H1 (cell line): Measurements from ENCODE around the gene YWHAQ. TPM values are rescaled to one million over a fixed set of nuclear protein-coding genes. Genes with fewer than 3 reads are reported as not detected.

Experiments
- CTCF ChIA-PET: fragments of 300-600 bp; sonication (Branson Sonifier 250); formaldehyde crosslinking; loops from one replicate; lab custom pipeline; 2021; ENCODE audit not compliant: partially characterized antibody; lab: Charles Lee
- POLR2A ChIA-PET: fragments of 300-600 bp; sonication (Branson Sonifier 250); formaldehyde crosslinking; loops from one replicate; lab custom pipeline; 2021; ENCODE audit warnings: inconsistent platforms; ENCODE audit not compliant: partially characterized antibody; lab: Charles Lee
- DNase-seq, 2 experiments: peaks; one replicate each; pipeline versions ENCODE4 v3.0.0 to v3.0.0-alpha.2; 2010 to 2022; ENCODE audit warnings: low spot score in 2 of 2, low read depth in 1 of 2, mixed read lengths in 1 of 2
- FAIRE-seq: peaks from 2 replicates; lab custom pipeline; 2011; peaks lifted over from hg19 to GRCh38; lab: Jason Lieb, UNC
- H2AFZ ChIP-seq: 2 replicates; pipeline ENCODE4 v1.8.1; 2012; ENCODE audit warnings: low read length, inconsistent platforms
- H2AK5ac ChIP-seq: 2 replicates; pipeline ENCODE4 v1.6.1; 2013; ENCODE audit warnings: low read depth, low read length
- H2BK120ac ChIP-seq: replicated peaks from 2 replicates; pipeline ENCODE3; 2013; ENCODE audit warnings: low read depth, low read length, inconsistent platforms
- H2BK12ac ChIP-seq: 2 replicates; pipeline ENCODE4 v1.6.1; 2013; ENCODE audit warnings: low read depth, low read length
- H2BK15ac ChIP-seq: 2 replicates; pipeline ENCODE4 v1.6.1; 2013; ENCODE audit warnings: low read length
- H2BK20ac ChIP-seq: 2 replicates; pipeline ENCODE4 v1.6.1; 2013; ENCODE audit warnings: low read length
- H2BK5ac ChIP-seq: 2 replicates; pipeline ENCODE4 v1.6.1; 2013; ENCODE audit warnings: low read depth, low read length
- H3K14ac ChIP-seq: 2 replicates; pipeline ENCODE4 v1.6.1; 2013; ENCODE audit warnings: inconsistent platforms; ENCODE audit not compliant: insufficient read length
- H3K18ac ChIP-seq: 2 replicates; pipeline ENCODE4 v1.6.1; 2013; ENCODE audit warnings: low read length; ENCODE audit errors: extremely low read depth
- H3K23ac ChIP-seq: 2 replicates; pipeline ENCODE4 v1.6.1; 2013; ENCODE audit warnings: inconsistent platforms; ENCODE audit not compliant: insufficient read length
- H3K23me2 ChIP-seq: 2 replicates; pipeline ENCODE4 v1.6.1; 2013; ENCODE audit warnings: low read depth, low read length
- H3K27ac ChIP-seq: 2 replicates; pipeline ENCODE4 v1.6.1; 2011; ENCODE audit warnings: low read depth, low read length, inconsistent platforms
- H3K27me3 ChIP-seq, 4 experiments: replicated peaks in 1 of 4; 1 replicate in 1 of 4; 2 replicates in 3 of 4; pipeline versions ENCODE4 v1.6.1 to v1.8.1; 2011 to 2013; ENCODE audit warnings: low read length in 3 of 4, mild to moderate bottlenecking in 3 of 4, inconsistent platforms in 2 of 4, mixed read lengths in 2 of 4, moderate library complexity in 1 of 4; ENCODE audit not compliant: control insufficient read depth in 3 of 4, insufficient read depth in 3 of 4; ENCODE audit errors: extremely low read depth in 1 of 4
- H3K36me3 ChIP-seq, 4 experiments: 2 replicates each; pipeline versions ENCODE4 v1.6.1 to v1.8.1; 2011 to 2013; ENCODE audit warnings: mild to moderate bottlenecking in 4 of 4, low read length in 3 of 4, moderate library complexity in 2 of 4, control low read depth in 1 of 4, inconsistent platforms in 1 of 4; ENCODE audit not compliant: insufficient read depth in 4 of 4, control insufficient read depth in 2 of 4
- H3K4ac ChIP-seq: replicated peaks from 2 replicates; pipeline ENCODE3; 2013; ENCODE audit warnings: low read length, low read depth, mixed read lengths, inconsistent platforms; ENCODE audit not compliant: insufficient read length
- H3K4me1 ChIP-seq, 4 experiments: replicated peaks in 1 of 4; 1 replicate in 1 of 4; 2 replicates in 3 of 4; pipeline versions ENCODE4 v1.6.1 to v1.8.1; 2011 to 2013; ENCODE audit warnings: low read length in 3 of 4, inconsistent platforms in 2 of 4, mixed read lengths in 1 of 4; ENCODE audit not compliant: insufficient read depth in 4 of 4, control insufficient read depth in 3 of 4
- H3K4me2 ChIP-seq, 2 experiments: 2 replicates each; pipeline versions ENCODE4 v1.6.1 to v1.8.1; 2011 to 2013; ENCODE audit warnings: low read depth in 2 of 2, low read length in 2 of 2, control low read depth in 1 of 2, inconsistent platforms in 1 of 2, mild to moderate bottlenecking in 1 of 2; ENCODE audit not compliant: insufficient read depth in 1 of 2
- H3K4me3 ChIP-seq, 4 experiments: fragments of 200-600, 300-600 bp in 1 of 4; sonication (generic), shearing (Covaris generic), sonication (Bioruptor Twin) in 1 of 4; 2 replicates each; pipeline versions ENCODE4 v1.5.1 to v1.8.1; 2011 to 2016; ENCODE audit warnings: low read length in 4 of 4, low read depth in 3 of 4, control low read depth in 2 of 4, inconsistent platforms in 2 of 4, mild to moderate bottlenecking in 2 of 4, mixed read lengths in 1 of 4, moderate library complexity in 1 of 4; ENCODE audit not compliant: insufficient read depth in 2 of 4; ENCODE audit errors: extremely low read depth in 1 of 4
- H3K56ac ChIP-seq: replicated peaks from 2 replicates; pipeline ENCODE3; 2013; ENCODE audit warnings: low read depth, mild to moderate bottlenecking, mixed read lengths, low read length, inconsistent platforms; ENCODE audit not compliant: insufficient read length
- H3K79me1 ChIP-seq: 2 replicates; pipeline ENCODE4 v1.6.1; 2013; ENCODE audit warnings: low read depth, low read length, control low read depth
- H3K79me2 ChIP-seq, 2 experiments: 2 replicates each; pipeline versions ENCODE4 v1.6.1 to v1.8.1; 2012 to 2013; ENCODE audit warnings: low read length in 2 of 2, mild to moderate bottlenecking in 2 of 2, inconsistent platforms in 1 of 2; ENCODE audit not compliant: insufficient read depth in 2 of 2, control insufficient read depth in 1 of 2
- H3K9ac ChIP-seq, 4 experiments: replicated peaks in 1 of 4; 1 replicate in 1 of 4; 2 replicates in 3 of 4; pipeline versions ENCODE4 v1.6.1 to v1.8.1; 2011 to 2013; ENCODE audit warnings: low read depth in 3 of 4, low read length in 3 of 4, control low read depth in 2 of 4, mild to moderate bottlenecking in 2 of 4, moderate library complexity in 2 of 4, inconsistent platforms in 1 of 4; ENCODE audit errors: extremely low read depth in 1 of 4
- H3K9me3 ChIP-seq, 2 experiments: 2 replicates each; pipeline versions ENCODE4 v1.6.1 to v1.8.1; 2012 to 2013; ENCODE audit warnings: mild to moderate bottlenecking in 2 of 2, moderate library complexity in 2 of 2, control low read depth in 1 of 2, inconsistent platforms in 1 of 2, low read depth in 1 of 2, low read length in 1 of 2, mixed read lengths in 1 of 2; ENCODE audit not compliant: insufficient read depth in 2 of 2
- H4K20me1 ChIP-seq, 2 experiments: replicated peaks in 1 of 2; 2 replicates each; pipeline versions ENCODE3 to v1.8.1; 2011 to 2013; ENCODE audit warnings: inconsistent platforms in 2 of 2, low read length in 2 of 2, mild to moderate bottlenecking in 1 of 2; ENCODE audit not compliant: insufficient read depth in 2 of 2, control insufficient read depth in 1 of 2
- H4K5ac ChIP-seq: 2 replicates; pipeline ENCODE4 v1.6.1; 2013; ENCODE audit warnings: low read length, low read depth, mixed read lengths, inconsistent platforms; ENCODE audit not compliant: insufficient read length
- H4K8ac ChIP-seq: 2 replicates; pipeline ENCODE4 v1.8.0; 2013; ENCODE audit warnings: mild to moderate bottlenecking, moderate library complexity, low read length, inconsistent platforms; ENCODE audit not compliant: insufficient read depth; ENCODE audit errors: extremely low read depth
- H4K91ac ChIP-seq: replicated peaks from 2 replicates; pipeline ENCODE3; 2013; ENCODE audit warnings: low read length, mixed read lengths, inconsistent platforms; ENCODE audit not compliant: insufficient read length
- HDAC2 ChIP-seq, 2 experiments: fragments of 300-600 bp in 1 of 2; sonication (generic) in 1 of 2; IDR thresholded peaks; 2 replicates each; pipeline ENCODE4 v1.6.1; 2011 to 2012; ENCODE audit warnings: low read depth in 2 of 2, low read length in 2 of 2, mild to moderate bottlenecking in 2 of 2, moderate library complexity in 2 of 2, borderline replicate concordance in 1 of 2, inconsistent platforms in 1 of 2
- HDAC6 ChIP-seq: IDR thresholded peaks from one replicate; pipeline ENCODE4 v1.7.1; 2012; ENCODE audit warnings: low read depth, mild to moderate bottlenecking, inconsistent platforms, low read length, moderate library complexity
- JUND ChIP-seq: IDR thresholded peaks from 2 replicates; pipeline ENCODE4 v1.6.1; 2011; ENCODE audit warnings: mild to moderate bottlenecking, improper control_type of control experiment, low read length
- KDM5A ChIP-seq: fragments of 200-600 bp; IDR thresholded peaks from 2 replicates; pipeline ENCODE4 v1.7.1; 2012; ENCODE audit warnings: mild to moderate bottlenecking, low read length, inconsistent platforms, mixed read lengths
- POU5F1 ChIP-seq: IDR thresholded peaks from 2 replicates; pipeline ENCODE4 v1.6.1; 2011; ENCODE audit warnings: low read depth, mild to moderate bottlenecking, low read length, moderate library complexity
- RFX5 ChIP-seq: IDR thresholded peaks from 2 replicates; pipeline ENCODE4 v1.6.1; 2011; ENCODE audit warnings: low read depth, low read length, improper control_type of control experiment, borderline replicate concordance
- SIRT6 ChIP-seq: IDR thresholded peaks from one replicate; pipeline ENCODE4 v1.7.1; 2012; ENCODE audit warnings: low read length, inconsistent platforms
- ZNF274 ChIP-seq: IDR thresholded peaks from 2 replicates; pipeline ENCODE4 v1.7.0; 2012; ENCODE audit warnings: low read length, borderline replicate concordance; ENCODE audit errors: extremely low read depth
- WGBS, 2 experiments: shearing (Covaris generic) in 1 of 2; methylation state at CpG; one replicate each; pipeline versions ENCODE4 v1.1.6 to v1.1.7; 2013 to 2015; ENCODE audit warnings: low lambda C conversion rate in 2 of 2, mixed read lengths in 2 of 2, inconsistent platforms in 1 of 2, low coverage in 1 of 2, missing lambda C conversion rate in 1 of 2; ENCODE audit not compliant: insufficient replicate concordance in 2 of 2, insufficient coverage in 1 of 2, insufficient read length in 1 of 2; ENCODE audit errors: extremely low coverage in 1 of 2, missing lambda C conversion rate in 1 of 2; 5-methylcytosine and 5-hydroxymethylcytosine counted together
- polyA plus RNA-seq, 7 experiments: library from polyadenylated mRNA; depleted of rRNA in 3 of 7; stranded (reverse) in 5 of 7; unstranded in 2 of 7; fragments of >200 nt in 5 of 7; fragments of 200-250 nt in 2 of 7; gene quantifications; 1 replicate in 5 of 7; 2 replicates in 1 of 7; 4 replicates in 1 of 7; pipeline versions ENCODE4 v1.2.1 to v1.2.3, GENCODE V29; 2011 to 2013; ENCODE audit warnings: missing spikeins in 2 of 7, mixed read lengths in 2 of 7
- total RNA-seq: library from RNA; stranded (reverse); fragmentation: NEBNext Ultra II Directional; extraction: Animal tissue kit (Norgen Biotek cat#: 25700); gene quantifications from 2 replicates; pipeline ENCODE4 v1.2.1, GENCODE V29; 2021

YWHAQ gene
- total and polyA plus RNA-seq, 2 of the 8 experiments (the other 6 are each of a cell fraction or from before 2014, with no cell fraction given): 244 to 480 TPM

DNA sequence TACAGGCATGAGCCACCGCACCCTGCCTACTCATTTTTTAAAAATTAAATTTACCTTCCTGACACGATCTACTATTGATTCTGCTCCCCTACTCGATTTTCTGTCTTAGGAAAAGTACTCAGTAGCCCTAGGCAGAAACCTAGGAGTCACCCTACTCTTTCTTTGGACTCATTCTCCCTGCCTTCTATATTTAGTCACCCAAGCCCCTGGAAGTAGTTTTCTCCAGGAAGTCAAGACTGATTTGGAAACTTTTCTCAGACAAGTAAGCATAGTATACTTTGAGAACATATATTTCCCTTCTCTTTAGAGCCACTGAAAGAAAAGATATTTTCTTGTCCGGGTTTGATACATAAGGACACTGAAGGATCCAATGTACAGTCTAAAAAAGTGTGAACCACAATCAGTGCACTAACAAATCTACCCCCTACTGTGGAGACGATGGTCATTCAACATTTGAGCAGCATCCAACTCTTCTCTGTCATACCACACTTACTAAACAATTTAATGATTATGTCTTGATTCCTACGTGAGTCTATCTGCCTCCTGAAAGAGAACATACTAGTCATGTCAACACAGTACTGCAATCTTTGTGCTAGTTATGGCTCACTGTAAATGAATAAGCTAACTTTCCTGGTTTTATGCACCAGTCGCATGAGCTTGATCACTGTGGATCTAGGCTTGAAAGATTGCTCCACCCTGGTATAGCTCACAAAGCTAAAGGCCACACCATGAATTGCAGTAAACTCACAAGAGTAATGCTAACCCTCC lies 19.8 kb downstream of the YWHAQ start:
- Histone ChIP-seq H4K91ac (no peak overlapping the region), H2BK12ac (no peak overlapping the region), H3K4me3 (no peak overlapping the region), H2BK5ac (no peak overlapping the region), H3K79me1 (0 out of 2 replicates have a peak, but pooled peaks cover 3% of the 10 kb centered on the region), H3K36me3 (peaks cover 0 to 5% (median 0%) of the 10 kb centered on the region in 4 experiments; a peak in 2 of 8 replicates), H3K56ac (no peak overlapping the region), H3K9ac (no peak overlapping the region), H2BK20ac (no peak overlapping the region), H3K4ac (no peak overlapping the region), H3K27me3 (no peaks in the 10 kb centered on the region), H3K27ac (no peak overlapping the region; the same call in 1 of the 2 replicates), H2AK5ac (no peak overlapping the region), H4K5ac (no peak overlapping the region), H3K4me2 (no peak overlapping the region), H2AFZ (no peak overlapping the region), H3K9me3 (no peaks in the 10 kb centered on the region), H3K14ac (no peak overlapping the region), H2BK120ac (no peak overlapping the region), H3K18ac (no peak overlapping the region), H3K23ac (no peak overlapping the region), H3K23me2 (no peaks in the 10 kb centered on the region; the same call in 1 of the 2 replicates), H4K20me1 (peaks cover 23 to 35% of the 10 kb centered on the region in 2 experiments), H3K79me2 (peaks cover 28 to 100% of the 10 kb centered on the region in 2 experiments), H4K8ac (no peak overlapping the region), H2BK15ac (no peak overlapping the region), H3K4me1 (peaks cover 1 to 5% (median 3%) of the 10 kb centered on the region in 4 experiments; a peak in 3 of 7 replicates)
- FAIRE-seq (no peak), DNase-seq (no peak)
- POLR2A ChIA-PET: interaction anchor here (0.6 to 2.3 kb wide), 2 partner anchors 13 to 87 kb away, joined by 3 to 7 read pairs; no protein-coding TSS in a partner anchor
- CTCF ChIA-PET: interaction anchor here (0.6 to 1.7 kb wide), 12 partner anchors 10 to 168 kb away, joined by 3 to 11 read pairs (median 4); no protein-coding TSS in a partner anchor
- TF ChIP-seq JUND (no peak), KDM5A (no peak), HDAC2 (IDR thresholded peaks at IDR 0.05; ENCODE audit: borderline replicate concordance in 1 of 2, low read depth in 2 of 2, low read length in 2 of 2) (no peak), SIRT6 (no peak), ZNF274 (no peak), HDAC6 (no peak), POU5F1 (no peak), RFX5 (no peak)
- 87% methylated on average over 7 of the region's 7 CpGs; no CpG with 5 or more reads in 1 of the 2 experiments for WGBS, 2 experiments
